HG02938 (cell line): ENCODE data around the gene ITIH2.
"Not testable (repeated sequence)": the region's sequence is repeated elsewhere in the genome, so short reads cannot be mapped to it uniquely, and the experiment has no call there.

Source experiments
- ATAC-seq: cut with Tn5 transposase; IDR thresholded peaks from one replicate; pipeline ENCODE4 v1.9.1; 2021; ENCODE audit warnings: mild to moderate bottlenecking, moderate library complexity; ENCODE audit not compliant: unreplicated experiment

ITIH2 gene

DNA sequence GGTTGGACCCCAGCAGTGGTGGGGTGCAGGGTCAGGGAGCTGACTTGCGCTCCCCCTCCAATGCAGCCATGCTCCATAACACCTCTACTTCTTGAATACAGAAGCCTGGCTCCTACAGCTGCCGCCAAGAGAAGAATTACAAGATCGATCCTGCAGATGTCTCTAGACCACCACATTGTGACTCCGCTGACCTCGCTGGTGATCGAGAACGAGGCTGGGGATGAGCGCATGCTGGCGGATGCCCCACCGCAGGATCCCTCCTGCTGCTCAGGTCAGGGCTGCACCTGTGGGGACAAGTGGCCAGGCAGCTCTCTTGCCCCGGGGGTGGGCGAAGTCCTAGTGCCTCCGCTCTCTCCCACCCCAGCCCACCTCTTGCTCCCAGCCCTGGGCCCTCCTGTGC is 31.7 kb downstream of the ITIH2 start:
- ATAC-seq: no peak

DNA sequence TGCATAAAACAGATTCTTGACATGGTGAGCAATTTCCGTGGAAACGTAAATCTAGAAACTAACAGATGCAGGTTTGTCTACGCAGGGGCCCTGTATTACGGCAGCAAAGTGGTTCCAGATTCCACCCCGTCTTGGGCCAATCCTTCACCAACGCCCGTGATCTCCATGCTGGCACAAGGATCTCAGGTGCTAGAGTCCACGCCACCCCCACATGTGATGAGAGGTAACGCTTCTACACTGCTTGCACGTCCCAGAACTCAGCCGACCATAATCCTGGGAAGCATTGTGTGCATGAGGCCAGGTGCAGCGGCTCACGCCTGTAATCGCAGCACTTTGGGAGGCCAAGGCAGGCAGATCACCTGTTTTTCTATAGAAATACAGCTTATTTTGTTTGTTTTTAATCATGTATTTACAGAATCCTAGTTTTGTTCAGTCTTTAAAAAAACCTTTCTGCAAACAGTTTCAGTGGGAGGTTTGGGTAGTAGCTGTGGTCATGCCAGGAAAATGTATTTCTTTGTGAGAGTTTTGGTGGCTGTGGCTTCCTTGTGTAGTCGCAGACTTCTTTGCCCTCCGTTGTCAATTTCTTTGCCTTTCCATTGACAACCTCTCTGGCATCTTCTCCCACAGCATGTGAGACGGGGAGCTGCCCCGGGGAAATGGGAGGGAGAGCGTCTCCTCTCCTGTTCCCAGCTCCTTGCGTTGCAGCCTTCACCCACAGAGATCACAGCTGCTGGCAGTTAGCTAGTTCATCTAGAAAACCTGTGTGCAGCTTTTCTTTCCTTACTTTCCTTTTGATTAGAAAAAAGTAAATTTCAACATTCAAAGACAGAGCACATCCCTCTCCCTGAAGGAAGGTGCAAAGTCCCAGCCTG is 35.7 kb downstream of the ITIH2 start:
- ATAC-seq: no peak

DNA sequence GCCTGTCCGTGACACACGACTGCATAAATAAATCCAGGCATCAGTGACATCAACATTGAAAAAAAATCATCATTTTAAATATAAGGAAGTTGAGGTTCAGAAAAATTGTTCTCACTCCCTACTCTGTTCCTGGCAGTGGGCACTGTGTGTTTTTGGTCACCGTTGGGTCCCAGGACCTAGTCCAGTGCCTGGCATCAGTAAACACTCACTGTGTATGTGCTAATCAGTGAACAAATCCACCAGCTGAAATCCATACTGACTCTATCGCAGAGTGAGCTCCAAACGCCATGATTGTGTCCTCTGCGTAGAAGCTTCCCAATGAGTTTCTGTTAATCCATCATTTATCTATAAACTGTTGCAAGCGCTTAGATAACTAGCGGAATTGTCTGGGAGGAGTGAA is 41.2 kb downstream of the ITIH2 start:
- ATAC-seq: no peak

DNA sequence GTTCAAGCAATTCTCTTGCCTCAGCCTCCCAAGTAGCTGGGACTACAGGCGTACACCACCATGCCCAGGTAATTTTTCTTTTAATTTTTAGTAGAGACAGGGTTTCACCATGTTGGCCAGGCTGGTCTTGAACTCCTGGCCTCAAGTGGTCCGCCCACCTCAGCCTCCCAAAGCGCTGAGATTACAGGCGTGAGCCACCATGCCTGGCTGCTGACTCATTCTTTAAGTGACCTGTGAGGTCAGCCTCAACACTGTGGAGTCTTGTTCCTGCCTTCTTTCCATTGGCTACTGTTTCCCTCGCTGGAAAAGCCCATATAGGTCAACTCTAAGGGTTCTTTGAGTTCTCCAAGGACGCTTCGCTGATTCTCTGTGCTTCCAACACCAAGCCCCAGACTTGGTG is 45.5 kb downstream of the ITIH2 start:
- not testable (repeated sequence) for ATAC-seq

DNA sequence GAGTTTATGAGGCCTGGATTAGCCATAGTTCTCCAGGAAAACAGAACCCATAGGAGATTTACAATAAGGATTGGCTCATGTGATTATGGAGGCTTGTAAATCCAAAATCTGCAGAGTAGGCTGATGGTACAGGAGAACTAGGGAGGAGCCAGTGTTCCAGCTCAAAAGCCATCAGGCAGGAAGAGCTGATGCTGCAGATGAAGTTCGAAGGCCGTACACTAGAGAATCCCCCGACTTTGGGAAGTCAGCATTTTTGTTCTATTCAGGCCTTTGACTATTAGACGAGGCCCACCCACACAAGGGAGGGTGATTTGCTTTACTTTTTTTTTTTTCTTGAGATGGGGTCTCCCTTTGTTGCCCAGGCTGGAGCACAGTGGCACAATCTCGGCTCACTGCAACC is 47.1 kb downstream of the ITIH2 start:
- no peak for ATAC-seq

DNA sequence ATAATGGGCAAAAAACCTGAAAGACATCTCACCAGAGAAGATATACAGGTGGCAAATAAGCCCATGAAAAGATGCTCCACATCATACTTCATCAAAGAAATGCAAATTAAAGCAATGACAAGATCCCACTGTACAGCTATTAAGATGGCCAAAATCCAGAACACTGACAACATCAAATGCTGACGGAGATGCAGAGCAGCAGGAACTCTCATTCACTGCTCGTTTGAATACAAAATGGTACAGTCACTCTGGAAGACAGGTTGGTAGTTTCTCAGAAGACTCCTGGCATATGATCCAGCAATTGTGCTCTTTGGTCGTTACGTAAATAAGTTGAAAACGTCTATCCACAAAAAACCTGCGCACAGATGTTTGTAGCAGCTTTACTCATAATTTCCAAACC is 49.1 kb downstream of the ITIH2 start:
- ATAC-seq: no peak

DNA sequence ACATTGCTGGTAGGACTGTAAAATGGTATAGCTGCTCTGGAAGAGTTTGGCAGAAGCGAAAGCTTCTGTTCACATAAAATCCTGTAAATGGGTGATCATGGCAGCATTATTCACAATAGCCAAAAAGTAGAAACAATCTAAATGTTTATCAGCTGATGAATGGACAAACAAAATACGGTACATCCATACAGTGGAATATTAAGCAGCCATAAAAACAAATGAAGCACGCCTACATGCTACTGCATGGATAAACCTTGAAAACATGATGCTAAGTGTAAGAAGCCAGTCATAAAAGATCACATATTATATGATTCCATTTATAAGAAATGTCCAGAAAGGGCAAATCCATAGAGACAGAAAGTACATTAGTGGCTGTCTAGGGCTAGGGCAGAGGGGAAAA is 52.0 kb downstream of the ITIH2 start:
- no peak for ATAC-seq

DNA sequence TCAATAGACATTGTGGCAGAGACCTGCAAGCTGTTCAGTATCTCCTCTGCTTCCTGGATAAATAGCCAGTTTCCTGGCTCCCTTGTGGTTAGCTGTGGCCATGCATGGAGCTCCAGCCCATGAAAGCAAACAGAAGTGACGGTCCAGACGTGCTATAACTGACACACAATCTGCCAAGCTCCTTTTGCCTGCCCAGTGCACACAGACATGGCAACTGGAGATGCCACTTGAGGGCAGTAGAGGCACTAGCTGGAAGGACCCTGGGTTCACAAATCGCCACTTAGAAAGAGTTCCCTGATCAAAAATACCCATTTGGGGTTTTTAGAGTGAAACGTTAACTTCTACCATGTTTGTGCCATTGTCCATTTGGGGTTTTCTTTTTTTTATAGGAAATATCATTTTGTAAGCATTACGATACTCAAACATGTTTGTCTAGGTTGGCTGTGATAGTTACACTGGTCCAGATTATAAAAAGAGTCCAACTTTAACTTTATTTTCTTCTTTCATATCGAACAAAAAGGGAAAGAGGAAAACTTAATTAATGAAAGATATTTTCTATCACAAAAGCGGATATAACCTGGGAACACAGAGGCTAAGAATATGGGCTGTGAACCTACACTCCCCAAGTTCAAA is 53.4 kb downstream of the ITIH2 start:
- ATAC-seq: peak; percentile 56

DNA sequence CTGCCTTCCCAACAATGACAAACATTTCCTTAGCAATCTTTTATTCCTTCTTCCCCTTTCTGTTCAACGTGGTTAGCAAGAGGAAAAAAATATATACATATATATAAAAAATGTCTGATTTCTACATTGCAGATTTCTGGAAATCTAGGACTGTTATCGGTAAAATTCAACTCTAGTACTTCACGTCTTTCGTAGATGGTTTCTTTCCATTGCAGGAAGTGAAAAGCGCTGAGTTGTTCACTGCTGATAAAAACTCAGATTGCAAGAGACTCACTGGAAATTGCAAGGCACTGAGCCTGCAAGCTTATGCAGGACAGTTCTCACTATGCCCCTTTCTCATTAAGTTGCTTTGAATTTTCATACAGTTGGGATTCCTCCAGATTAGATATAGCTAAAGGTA is 60.8 kb downstream of the ITIH2 start:
- no peak for ATAC-seq

DNA sequence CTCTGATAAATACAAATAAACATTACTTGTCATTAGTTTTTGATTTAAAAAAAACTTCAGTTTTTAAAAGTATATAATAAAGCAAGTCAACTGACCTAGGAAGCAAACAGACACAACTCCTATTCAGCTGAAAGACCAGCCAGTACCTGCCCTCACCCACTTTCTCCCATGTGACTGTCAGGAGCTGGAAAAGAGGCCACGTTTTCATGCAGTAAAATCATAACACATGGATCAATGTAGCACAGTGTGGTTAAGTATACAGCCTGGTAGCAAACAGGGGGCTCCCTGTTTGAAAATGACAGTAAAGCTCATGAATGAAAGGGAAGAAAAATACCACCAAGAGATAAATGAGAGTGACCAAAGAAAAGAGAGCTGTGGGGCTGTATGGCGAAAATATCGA is 63.1 kb downstream of the ITIH2 start:
- no peak for ATAC-seq

DNA sequence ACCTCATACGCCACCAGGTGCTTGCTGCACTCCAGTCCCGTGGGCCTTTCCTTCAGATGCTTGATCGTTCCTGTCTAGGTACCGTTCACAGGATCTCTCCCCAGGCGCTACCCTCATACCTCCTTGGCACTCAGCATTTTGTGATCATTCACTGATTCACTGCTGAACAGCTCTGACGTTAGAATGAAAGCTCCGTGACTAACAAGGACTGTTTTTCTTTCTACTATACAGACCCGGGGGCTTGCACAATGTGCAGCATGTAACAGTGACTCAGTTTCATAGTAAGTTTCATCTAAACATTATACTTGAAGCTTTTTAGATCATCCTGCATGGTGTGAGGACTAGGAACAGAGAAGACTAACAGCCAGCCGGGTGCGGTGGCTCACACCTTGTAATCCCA is 64.1 kb downstream of the ITIH2 start:
- ATAC-seq: no peak

DNA sequence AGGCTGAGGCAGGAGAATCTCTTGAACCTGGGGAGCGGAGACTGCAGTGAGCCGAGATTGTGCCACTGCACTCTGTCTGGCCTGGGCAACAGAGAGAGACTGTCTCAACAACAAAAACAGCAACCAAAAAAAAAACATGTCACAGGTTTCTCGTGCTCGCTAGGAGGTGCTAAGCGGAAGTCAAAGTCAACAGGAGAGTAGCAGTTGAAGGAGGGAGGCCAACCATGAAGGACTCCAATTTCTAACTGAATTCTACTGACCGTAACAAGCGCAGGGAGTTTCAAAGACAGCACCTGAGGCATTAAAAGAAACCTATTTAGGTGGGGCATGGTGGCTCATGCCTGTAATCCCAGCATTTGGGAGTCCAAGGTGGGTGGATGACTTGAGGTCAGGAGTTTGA is 65.3 kb downstream of the ITIH2 start:
- no peak for ATAC-seq

DNA sequence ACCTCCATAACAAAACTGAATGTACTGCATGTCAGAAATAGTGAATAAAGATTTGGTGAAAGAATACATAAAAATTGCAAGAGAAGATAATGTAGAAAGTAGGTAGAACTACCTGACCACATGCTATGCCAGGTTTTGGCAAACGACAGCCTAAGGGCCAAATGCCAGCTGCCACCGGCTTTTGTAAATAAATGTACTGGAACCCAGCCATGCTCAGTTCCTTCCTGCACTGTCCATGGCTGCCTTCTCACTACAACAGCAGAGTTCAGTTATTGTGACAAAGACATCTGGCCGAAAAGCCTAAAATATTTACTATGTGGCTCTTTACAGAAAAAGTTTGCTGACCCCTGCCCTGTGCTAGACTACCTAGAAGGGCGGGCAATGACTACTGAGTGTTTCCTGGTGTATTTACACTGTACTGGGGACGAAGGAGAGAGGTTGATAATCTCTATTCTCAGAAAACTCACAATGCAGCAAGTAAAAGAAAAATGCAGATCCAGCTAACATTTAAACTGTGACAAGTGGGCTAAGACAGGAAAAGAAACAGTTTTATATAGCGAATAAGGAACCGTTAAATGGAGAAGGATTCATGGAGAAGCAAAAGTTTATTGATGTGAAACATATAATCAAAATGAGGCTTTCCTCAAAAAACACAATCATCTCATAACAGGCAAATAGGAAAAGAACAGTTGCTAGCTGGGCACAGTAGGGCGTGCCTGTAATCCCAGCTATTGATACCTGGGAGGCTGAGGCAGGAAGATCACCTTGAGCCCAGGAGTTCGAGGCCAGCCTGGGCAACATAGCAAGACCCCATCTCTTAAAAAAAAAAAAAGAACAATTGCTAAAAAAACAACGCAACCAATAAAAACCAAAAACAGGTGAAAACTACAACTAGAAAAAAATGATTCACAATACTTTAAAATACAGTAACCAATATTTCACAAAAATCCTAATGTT is 71.0 kb downstream of the ITIH2 start:
- no peak for ATAC-seq

DNA sequence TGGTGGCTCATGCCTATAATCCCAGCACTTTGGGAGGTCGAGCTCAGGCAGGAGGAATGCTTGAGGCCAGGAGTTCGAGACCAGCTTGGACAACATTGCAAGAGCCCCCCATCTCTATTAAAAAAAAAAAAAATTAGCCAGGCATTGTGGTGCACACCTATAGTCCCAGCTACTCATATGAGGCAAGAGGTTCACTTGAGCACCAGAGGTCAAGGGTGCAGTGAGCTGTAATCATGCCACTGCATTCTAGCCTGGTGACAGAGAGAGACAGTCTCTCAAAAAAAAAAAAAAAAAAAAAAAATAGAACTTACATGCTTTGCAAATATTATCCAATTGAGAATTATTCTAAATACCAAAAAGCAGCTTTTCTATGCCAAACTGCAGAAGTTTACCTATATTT is 73.7 kb downstream of the ITIH2 start:
- no peak for ATAC-seq

DNA sequence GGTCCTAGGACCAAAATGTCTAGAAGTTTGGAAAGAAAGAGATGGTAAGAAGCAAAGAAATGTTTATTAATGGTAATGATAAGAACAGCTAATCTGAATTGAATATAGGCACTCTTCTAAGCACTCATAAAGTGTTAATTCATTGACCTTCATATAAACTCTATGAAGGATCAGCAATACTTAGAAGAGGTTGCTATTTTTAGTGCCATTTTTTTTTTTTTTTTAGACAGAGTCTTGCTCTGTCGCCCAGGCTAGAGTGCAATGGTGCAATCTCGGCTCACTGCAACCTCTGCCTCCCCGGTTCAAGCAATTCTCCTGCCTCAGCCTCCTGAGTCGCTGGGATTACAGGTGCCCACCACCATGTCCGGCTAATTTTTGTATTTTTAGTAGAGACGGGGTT is 79.1 kb downstream of the ITIH2 start:
- ATAC-seq: not testable (repeated sequence)

DNA sequence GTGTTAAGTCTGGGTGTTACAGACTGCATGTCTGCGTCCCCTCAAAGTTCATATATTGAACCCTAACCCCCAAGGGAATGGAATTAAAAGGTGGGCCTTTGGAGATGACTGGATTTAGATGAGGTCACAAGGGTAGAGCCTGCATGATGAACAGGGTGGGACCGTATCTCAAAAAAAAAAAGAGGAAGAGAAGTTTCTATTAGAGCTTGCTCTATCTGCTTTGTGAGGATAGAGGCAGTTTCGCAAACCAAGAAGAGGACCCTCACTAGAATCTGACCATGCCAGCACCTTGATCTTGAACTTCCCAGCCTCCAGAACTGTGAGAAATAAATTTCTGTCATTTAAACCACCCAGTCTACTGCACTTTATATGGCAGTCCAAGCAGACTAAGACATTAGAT is 83.3 kb downstream of the ITIH2 start:
- no peak for ATAC-seq

DNA sequence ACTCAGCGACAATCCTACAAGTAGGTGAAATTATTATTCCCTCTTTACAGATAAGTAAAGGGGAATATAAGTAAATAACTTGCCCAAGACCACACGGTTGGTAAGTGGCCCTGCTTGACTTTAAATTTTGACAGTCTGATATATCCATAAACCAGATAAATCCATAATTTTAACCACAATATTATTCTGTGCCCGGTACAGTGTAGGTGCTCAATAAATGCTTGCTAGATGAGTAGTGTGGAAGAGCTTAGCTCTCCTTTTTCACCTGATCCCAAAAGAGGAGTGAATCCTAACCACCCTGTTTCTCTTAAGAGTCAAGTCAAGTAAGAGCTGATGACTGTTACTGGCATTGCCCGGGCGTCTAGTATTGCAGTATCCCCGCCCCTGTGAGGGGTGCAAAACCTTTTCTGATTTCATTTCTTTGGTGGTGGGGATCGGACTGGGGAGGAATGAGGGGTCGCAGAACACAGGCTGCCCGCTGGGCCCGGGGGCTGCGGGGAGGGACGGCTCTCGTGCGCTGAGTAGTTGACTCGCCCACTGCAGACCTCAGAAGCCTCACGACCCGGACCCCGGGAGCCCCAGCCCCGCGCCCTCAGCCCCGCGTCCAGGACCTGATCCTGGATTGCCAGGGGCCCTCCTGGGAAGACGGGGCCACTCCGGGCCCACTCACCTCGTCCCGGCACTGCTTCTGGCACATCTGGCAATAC is 84.2 kb downstream of the ITIH2 start:
- ATAC-seq: peak; percentile 15

DNA sequence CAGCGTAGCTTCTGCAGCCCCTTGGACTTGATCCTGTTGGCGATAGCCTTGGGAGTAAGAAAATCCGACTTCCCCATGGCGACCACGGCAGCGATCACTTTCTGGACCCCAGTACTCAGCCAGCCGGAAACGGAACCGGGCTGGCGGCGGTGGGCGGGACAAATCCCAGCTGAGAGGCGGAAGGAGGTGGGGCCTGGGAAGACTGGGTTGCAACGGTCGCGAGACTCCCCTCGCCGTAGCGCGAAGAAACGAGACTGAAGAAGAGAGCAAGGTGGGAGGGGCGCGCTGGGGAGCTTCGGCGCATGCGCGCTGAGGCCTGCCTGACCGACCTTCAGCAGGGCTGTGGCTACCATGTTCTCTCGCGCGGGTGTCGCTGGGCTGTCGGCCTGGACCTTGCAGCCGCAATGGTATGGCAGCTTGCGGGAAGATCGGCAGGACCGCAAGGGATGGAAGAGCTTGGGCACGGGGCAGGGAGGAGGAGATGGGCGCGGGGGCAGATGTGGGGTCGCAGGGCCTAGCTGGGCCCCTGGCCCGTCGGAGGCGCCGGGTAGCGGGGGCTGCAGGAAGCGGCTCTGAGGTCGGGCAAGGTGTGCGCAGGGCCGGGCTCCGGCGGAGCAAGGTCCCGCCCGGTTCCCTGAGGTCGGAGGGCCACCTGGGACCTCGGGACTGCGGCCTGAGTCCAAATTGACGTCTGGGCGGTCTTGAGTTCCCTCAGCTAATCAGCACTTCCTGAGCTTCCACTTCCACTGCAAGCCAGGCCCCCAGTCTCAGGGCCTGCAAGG is 84.9 kb downstream of the ITIH2 start, which contains the start of the genes ATP5F1C and KIN:
Gene ATP5F1C (plus strand): TSS at position 321 of the 782 bp plus-strand sequence. CDS start 31 bp downstream, at position 352.
Gene KIN (minus strand): TSS at position 137 of the 782 bp plus-strand sequence. CDS start 60 bp downstream, at position 77.
- peak; percentile 92 for ATAC-seq

DNA sequence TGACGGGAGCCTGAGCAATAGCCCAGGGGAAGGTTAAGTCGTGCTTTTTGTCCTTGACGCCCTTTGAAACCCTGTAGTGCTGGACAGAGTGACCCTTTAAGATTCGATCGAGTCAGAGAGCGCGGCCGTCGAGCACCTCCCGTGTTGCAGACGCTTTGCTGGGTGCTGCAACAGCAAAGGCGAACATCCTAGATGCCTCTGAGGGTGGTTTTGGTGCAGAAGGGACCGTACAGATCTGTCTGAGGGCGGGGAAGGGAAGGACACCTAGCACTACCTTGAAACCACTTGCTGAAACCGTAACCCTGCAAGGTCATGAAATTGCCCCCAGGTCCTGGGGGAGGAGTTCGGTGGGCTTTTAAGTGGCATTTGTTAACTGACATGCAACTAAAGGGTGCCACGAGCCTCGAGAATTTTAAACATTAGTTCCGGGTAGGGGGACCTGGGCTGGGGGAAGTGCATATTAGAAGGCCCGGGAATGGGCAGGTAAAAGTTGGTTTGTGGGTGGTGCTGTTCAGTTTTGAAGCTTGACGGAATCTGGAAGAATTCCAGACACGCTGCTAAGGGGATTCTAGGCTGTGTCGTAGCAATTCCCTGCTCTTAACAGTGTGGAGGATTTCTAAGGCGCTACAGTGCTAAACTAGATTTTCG is 85.6 kb downstream of the ITIH2 start:
- ATAC-seq: peak; percentile 6
